Activated effector memory CD4-positive, alpha-beta T cell treated with anti-CD3 and anti-CD28 coated beads, Interleukin-2, amount 50 U/mL, for 16 hours (primary cell): Measurements from ENCODE around the gene RARS1.
A peak's percentile ranks its signal among the peaks of the same experiment; 100 is the strongest.

ENCODE experiments used
- DNase-seq: peaks from one replicate; pipeline ENCODE4 v3.0.0-alpha.2; 2020

The RARS1 gene

DNA sequence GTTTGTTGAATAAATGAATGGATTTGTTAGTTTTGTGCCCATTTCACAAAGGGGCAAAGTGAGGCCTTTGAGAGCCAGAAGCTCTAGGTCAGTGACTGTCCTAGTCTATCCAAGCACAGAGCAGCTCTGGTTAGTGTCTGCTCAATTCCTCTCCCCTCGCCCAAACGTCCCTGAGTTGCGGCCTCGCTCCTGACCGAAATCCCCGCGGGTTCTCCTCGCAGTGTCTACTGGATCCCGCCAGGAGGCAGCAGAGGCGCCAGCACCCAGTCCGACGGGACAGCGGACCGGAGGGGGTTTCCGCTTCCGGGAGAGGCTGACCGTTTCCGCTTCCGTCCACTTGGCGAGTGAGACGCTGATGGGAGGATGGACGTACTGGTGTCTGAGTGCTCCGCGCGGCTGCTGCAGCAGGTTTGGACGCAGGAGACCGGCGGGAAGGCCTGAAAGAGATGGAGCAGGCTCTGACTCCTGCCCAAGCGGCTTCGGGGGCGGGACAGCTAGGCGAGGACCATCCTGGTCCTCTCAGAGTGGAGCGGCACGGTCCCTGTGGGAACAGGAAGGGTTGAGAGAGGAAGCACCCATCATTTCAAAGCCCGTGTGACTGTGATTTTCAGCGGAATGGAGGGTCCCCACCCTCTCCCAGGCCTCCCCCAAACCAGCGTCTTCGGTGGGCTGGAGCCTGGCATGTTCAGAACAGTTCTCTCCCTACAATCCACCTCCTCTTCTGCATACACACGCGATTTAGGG, at the start of gene RARS1:
TSS of gene RARS1 (plus strand) at position 336 of the 744 bp plus-strand sequence. CDS start at position 364, 28 bp downstream.
- peak; percentile 97 for DNase-seq

DNA sequence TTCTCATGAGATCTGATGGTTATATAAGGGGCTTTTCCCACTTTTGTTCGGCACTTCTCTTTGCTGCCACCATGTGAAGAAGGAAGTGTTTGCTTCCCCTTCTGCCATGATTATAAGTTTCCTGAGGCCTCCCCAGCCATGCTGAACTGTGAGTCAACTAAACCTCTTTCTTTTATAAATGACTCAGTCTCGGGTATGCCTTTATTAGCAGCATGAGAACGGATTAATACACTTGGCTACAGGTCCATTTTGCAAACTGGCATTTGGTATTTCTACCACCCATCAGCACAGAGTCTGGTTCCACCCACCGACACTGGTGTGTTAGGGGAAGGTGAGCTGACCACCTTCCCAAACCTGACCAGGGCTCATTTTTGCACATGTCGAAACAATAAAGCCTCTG, 47.9 kb upstream of the RARS1 start:
- DNase-seq = no peak

DNA sequence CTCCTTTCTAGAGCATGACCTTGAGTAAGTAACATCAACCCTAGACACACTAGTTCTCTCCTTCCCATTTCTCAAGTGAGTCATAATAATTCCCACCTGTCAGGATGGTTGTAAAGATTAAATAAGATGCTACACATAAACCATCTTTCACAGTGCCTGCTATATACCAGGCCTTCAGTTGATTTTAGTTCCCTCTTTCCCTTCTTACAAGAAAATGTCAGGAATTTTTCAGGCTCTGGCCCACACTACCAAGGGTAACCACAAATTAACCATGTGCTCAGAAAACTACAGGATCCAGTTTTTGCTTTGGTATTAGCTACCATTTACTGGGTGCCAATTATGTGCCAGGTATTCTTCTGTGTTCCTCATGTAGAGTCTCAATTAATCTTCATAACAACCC, 42.7 kb upstream of the RARS1 start:
- no peak for DNase-seq

DNA sequence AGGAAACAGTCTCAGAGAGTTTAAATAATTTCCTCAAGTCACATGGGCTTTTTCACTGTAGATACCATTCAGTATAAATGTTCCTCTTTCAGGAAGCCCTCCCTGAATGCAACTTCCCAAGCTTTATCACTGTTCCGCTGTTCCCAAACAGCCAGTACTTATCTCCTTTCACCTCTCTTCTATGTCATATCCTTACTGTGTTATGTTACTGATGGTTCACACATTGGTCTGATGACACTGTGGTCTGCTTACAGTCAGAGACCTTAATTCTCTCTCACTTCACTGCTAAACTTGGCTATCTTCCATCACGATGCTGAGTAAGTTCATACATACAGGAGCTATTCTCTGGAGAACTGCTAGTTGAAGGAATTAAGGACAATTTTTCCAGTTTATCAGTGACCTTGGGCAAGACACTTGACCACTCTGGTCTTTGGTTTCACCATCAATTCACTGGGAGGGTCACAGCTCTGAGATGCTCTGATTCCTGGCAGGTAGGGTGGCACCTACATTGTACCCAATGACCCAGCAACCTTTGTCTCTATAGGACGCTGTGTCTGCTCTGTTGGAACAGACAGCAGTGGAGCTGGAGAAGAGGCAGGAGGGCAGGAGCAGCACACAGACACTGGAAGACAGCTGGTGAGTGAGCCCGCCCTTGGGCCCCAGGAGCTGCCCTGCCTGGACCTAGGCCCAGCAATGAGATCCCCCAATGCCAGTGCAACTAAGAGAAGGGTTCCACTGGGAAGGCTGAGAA, 42.1 kb upstream of the RARS1 start:
- no peak for DNase-seq

DNA sequence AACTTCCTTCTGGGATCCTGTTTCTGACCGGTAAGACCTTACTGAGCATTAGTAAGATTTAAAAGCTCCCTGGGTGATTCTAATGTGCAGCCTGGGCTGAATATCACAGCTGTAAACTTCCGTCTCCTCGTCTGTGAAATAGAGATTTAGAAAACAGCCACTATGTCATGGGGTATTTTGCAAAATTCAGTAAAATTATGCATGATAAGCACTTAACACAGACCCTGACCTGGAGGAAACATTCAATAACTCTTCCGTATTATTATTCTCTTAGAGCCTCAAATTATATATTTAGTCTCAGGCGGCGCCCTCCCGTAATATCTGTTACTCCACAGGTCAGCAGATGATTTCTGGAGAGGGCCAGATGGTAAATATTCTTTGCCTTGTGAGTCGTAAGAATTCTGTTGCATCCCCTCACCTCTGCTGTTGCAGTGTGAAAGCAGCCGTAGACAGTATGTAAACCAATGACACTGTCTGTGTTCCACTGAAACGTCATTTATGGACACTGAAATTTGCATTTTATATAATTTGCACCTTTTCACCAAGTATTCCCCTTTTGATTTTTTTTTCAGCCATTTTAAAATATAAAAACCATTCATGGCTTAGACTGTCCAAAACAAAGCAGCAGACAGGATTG, 39.2 kb upstream of the RARS1 start:
- no peak for DNase-seq

DNA sequence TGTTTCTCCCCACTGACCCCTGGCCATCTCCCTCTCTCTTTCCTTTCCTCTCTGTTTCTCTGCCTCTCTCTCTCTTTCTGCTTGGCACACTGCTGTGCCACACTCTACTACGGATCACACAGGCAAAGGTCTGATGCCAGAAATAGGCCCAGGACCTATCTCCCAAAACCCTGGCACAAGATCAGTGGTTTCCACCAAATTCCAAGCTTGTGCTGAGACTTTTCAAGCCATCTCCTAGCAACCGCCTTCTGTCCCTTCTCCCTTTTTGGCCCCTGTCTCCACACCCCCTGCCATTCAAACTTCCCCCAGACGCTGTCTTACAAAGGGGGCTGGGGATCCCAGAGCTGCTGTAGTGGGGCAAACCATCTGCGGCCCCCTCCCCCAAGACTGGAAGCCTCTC, 38.5 kb upstream of the RARS1 start:
- no peak for DNase-seq

DNA sequence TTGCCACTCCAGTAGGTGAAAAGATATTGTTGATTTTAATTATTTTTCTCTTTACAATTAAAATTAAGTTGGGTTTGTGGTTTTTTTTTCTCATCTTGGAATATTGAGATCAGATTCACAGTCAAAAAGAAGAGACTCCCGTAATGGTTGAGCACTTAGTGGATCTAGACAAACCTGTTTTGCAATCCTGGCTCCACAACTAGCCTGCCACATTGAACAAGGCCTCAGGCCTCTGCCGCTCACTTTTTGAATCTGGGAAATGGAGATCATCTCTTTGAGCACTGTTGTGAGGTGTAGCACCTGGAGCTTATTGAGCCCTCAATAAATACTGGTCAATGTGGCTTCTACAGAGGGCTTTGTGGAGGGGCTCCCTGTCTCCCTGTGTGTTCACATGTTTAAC, 37.1 kb upstream of the RARS1 start:
- DNase-seq = no peak

DNA sequence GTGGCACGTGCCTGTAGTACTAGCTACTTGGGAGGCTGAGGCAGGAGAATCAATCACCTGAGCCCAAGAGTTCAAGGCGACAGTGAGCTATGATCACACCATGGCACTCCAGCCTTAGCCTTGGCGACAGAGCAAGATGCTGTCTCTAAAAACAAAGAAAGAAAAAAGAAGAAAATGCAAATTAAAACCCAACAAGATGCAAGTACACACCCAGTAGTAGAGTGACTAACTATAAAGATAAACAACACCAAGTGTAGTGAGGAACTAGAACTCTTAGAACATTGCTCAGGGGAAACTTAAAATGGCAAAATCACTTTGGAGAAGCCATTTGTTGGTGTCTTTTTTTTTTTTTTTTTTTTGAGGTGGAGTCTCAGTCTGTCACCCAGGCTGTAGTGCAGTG, 34.7 kb upstream of the RARS1 start:
- DNase-seq = no peak

DNA sequence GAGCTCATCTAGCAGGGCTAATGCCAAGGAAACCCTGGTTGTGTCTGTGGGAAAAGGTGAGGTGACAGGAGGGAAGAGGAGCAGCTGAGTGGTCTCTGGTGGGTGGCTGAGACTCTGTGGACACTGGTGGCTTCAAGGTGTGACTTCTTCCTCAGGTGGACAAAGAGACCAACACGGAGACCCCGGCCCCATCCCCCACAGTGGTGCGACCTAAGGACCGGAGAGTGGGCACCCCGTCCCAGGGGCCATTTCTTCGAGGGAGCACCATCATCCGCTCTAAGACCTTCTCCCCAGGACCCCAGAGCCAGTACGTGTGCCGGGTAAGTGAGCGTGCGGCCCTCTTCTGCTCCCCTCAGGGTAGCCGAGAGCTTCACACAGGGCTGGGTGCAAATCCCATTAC, 31.1 kb upstream of the RARS1 start:
- peak; percentile 52 for DNase-seq

DNA sequence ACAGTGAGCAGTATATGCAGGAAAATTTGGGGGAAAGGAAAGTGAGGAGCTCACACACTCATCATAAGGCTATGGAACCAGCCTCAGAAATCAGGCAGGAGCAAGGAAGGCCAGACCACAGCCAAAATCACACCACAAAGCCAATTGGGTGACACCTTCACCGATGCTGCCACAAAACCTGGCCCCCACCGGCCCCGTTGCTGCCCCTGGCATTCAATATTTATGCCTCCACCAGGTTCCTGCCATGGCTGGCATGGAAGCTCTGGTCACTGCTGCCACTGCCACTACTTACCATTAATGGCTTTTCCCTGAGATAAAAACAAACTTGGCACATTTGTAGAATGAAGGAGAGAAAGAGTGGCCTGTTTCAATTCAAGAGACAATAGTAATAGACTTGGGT, 28.7 kb upstream of the RARS1 start:
- no peak for DNase-seq

DNA sequence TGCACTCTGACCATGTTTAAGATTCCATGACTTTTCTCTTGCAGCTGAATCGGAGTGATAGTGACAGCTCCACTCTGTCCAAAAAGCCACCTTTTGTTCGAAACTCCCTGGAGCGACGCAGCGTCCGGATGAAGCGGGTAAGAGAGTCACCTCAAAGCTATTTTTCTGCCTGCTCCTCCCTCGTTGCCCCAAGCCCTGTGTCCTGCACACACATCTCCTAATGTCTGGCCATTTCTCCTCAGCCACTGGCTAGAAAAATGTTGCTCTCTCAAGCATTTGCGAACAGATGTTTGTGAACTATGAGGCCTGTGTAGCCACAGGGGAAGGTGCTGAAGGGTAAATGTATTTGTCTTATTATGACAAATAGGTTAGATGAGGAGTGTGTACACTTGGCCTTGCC, 25.7 kb upstream of the RARS1 start:
- DNase-seq = no peak

DNA sequence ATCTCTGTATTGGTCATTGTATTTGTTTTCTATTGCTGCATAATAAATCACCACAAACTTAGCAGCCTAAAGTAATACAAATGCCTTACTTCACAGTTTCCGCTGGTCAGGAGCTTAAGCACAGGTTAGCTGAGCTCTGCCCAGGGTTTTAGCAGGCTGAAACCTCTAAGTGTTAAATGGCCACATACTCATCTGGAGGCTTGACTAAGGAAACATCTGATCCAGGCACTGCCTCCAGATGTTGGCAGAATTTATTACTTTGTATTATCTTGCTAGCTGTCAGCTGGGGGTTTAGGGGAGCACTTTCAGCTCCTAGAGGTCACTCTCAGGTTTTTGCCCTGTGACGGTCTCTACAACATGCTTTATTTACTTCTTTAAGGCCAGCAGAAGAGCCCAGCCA, 23.2 kb upstream of the RARS1 start:
- DNase-seq = no peak

DNA sequence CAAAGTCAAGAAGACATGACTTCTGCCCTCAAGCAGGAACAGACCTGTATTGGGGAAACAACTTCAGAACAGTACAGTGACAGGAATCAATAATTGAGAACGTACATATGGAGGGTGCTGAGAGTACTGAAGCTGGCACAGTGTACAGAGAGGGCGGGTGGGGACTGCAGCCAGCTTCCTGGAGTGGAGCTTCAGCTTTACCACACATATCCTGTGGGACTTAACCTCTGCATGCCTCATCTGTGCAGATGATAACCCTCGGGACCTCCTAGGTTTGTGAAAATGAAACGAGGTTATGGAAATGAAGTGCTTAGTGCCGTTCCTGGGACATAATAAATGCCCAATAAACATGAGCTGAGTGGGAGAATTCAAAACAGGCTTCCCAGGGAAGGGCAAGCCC, 22.1 kb upstream of the RARS1 start:
- DNase-seq = no peak

DNA sequence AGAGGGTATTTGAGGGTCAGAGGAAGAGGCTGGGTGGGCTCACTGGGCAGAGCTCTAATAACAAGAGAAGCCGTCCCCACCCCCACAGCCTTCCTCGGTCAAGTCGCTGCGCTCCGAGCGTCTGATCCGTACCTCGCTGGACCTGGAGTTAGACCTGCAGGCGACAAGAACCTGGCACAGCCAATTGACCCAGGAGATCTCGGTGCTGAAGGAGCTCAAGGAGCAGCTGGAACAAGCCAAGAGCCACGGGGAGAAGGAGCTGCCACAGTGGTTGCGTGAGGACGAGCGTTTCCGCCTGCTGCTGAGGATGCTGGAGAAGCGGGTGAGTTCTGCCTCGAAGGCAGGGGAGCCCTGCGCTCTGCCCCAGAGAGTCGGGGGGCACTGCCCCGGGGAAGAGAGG, 21.6 kb upstream of the RARS1 start:
- DNase-seq = no peak

DNA sequence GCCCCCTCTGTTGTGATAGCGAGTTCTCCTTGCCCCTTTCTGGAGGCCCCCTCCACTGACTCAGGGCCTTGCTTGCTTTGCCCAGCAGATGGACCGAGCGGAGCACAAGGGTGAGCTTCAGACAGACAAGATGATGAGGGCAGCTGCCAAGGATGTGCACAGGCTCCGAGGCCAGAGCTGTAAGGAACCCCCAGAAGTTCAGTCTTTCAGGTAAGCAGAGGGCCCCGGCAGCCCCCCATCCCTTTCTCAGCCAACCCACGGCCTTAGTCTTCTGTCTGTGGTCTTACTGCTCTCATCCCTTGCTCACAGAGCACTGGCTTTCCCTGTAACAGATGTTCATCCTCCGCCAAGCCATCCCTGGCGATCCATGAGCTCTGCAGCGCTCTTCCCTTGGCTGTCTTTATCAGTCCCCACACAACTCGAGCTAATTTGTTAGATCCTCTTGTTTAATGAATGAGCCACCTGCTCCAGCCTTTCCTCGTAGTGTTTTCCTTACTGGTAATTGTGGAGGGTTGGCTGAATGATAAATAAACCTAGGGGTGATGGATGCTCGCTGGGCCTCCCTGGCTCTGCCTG, 18.4 kb upstream of the RARS1 start:
- no peak for DNase-seq

DNA sequence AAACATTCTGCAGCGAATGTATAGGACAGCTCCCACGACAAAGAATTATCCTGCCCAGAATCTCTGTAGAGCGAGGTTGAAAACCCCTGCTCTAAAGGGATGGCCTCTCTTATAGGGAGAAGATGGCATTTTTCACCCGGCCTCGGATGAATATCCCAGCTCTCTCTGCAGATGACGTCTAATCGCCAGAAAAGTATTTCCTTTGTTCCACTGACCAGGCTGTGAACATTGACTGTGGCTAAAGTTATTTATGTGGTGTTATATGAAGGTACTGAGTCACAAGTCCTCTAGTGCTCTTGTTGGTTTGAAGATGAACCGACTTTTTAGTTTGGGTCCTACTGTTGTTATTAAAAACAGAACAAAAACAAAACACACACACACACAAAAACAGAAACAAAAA, 17.4 kb upstream of the RARS1 start:
- DNase-seq = no peak

DNA sequence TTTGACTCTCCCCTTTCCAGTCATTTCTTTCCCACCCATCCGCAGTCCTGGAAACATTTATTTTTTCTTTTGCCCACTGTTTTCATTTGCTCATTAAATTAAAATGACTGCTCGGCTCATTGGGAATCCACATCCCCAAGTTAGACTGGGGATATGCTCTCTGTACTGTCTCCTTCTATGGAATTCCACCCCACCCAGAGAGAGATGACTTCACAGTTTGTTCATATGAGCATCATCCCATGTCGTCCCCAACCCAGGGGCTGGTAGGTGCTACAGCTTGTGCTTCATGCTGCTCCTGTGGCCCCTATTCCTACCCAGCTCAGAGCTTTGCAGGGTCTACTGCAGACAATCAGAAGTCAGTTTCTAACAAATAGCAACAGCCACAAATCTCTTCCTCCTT, 16.5 kb upstream of the RARS1 start:
- DNase-seq = no peak

DNA sequence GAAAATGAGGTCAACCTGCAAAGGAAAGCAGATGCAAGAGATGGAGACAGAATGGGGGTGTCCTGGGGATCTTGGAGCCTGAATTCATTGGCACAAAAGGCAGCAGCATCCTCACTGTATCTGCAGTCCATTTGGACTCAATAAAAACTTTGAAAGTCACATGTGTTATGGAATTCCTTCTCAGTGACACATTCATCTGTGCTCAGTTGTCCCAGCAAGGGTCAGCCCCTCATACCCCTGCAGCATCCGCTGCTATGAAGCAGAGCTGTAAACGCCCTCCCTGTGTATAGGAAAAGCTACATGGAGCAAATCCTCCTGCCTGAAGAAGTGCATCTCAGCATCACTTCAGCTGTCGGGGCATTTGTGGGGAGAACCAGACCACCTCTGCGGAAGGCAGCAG, 14.5 kb upstream of the RARS1 start:
- DNase-seq = no peak

DNA sequence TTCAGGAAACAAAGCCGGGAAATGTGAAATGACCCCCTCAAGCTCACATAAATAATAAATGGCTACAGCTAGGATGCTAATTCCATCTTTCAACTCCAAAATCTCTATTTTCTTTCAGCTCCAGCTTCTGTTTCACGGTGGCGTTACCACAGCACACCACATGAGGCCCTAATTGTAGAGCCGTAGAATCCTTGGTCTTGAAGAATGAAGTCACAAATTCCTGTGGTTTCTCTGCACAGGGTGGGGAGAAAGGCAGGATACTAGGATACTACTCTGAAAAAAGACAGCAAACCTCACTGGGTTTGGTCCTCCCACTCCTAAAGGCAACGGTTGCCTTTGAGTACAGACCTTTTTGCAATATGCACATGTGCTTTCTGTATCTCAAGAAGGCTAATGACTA, 13.9 kb upstream of the RARS1 start:
- no peak for DNase-seq

DNA sequence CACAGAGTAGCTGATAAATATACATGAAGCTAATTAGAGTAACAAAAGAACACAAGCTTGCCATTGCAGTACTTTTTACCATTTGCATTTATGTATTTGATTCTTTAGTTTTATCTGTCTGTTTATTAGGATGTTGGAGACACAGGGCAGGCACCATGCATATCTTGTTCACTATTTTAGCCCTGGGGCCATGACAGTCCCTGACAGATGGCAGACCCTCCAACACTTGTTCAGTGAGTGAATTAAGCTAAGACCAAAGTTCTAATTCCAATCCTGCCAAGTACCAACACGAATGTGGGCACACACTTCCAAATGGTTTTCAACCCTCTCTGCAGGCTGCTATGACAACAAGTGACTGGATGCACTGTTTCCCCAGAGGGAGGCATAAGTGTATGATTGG, 12.0 kb upstream of the RARS1 start:
- no peak for DNase-seq

DNA sequence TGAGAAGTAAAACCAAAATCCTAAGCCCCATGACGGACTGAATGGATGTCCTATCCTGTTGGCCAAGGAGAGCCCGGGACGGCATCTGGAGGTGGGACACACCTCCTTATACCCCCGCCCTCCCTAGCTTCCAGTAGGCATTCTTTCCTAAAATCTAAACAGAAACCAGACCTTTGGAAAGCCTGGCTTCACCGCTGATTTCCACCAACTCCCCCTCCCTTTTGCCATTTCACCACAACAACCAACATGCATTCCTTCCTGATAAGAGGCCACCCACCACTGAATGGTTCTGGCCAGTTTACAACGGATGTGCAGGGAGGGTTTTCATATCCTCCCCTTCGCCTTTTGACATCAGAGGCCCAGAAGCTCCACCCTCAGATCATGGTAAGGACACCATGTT, 9.2 kb upstream of the RARS1 start:
- DNase-seq = no peak

DNA sequence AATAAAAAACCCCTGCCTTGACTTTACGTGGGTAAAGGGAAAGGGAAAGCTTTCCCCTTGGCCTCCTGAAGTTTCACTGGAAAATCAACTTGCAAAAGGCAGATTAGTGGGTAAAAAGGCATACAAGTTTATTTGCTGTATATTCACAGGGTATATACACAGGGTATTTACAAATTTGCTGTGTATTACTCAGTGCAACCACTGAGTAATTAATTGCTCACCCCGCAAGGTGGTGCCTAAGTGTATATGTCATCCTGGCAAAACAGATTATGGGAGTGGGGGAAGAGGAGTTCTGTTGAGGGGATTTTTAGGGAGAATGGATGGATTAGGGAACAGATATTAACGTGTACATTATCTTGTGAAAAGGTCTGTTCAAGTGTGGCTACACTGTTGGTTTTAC, 7.1 kb upstream of the RARS1 start:
- no peak for DNase-seq

DNA sequence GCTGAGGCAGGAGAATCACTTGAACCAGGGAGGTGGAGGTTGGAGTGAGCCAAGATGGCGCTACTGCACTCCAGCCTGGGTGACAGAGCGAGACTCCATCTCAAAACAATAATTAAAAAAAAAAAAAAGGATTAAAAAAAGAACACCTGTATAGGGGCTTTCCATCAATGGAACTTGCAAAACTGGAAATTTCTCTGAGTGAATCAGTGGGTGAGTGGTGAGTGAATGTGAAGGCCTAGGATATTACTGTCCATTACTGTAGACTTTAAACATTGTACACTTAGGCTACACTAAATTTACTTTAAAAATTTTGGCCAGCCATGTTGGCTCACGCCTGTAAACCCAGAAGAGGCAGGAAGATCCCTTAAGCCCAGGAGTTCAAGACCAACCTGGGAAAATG, 5.7 kb upstream of the RARS1 start:
- DNase-seq = no peak

DNA sequence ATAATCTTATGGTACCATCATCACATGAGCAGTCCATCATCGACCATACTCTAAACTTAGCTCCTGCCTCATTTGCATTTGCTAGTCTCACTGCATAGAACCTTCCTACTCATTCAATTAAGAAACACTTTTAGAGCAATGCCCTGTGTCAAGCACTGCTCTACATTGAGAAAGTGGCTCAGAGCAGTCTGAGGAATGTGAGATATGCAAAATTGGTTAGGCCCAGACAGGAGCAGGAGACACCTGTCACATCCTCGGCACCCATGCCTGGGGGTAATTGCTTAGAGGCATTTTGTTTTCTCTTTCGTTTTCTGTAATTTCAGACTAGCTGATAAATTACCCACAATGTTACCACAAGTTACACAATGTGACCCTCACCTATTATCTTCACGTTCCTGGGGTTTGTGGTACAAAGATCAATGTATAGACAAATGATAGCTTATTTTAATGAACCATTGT, 4.9 kb upstream of the RARS1 start:
- no peak for DNase-seq
